ENCODE measurements around the gene BST1.

Gene BST1

DNA sequence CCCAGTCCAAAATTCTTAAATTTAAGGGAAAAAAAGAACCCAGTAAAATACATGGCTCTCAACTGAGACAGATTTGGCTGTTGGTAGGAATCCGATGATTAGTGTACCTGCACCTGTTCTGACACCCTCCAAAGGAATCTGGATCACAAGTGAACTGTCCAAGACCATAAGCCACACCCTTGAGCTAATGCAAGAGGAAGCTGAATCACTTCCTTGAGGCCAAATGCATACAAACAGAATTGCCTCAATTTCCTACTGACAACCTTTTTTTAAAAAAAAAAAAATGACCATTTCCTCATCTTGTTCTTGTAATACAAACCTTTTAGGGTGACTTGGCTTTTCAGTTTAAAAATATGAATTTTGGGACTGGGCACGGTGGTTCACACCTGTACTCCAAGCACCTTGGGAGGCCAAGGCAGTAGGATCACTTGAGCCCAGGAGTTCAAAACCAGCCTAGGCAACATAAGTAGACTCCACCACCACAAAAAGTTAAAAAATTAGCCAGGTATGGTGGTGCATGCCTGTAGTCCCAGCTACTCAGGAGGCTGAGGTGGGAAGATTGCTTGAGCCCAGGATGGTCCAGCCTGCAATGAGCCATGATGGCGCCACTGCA, 37.0 kb upstream of the BST1 start:
- Histone ChIP-seq H3K4me1 (ENCODE audit: control insufficient read depth, insufficient read depth, low read length) (peaks cover 4% of the 10 kb centered on the region), H3K4me3 (ENCODE audit: low read length) (no peak overlapping the region), H3K36me3 (ENCODE audit: control insufficient read depth, insufficient read depth, low read length) (no peaks in the 10 kb centered on the region)

DNA sequence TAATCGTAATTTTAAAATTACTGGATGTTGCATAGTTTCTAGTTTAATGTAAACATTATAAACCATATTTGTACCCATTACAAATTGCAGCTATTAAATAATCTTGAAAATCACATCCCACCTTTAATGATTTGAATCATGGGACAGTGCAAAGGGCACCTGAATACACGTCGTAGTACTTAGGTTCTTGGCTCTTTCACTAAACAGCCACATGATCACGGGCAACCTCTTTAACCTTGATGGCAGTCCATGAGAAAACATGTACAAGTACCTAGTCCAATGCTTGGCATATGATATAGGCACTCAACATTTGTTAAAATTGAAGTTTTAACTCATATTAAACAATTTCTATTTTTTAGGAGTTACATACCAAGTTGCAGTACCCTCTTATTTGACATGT, 35.9 kb upstream of the BST1 start:
- no peaks in the 10 kb centered on the region for H3K9me3 ChIP-seq (ENCODE audit: control insufficient read depth, low read length)
- no peaks in the 10 kb centered on the region for H3K36me3 ChIP-seq (ENCODE audit: control insufficient read depth, insufficient read depth, low read length)
- H3K9ac ChIP-seq (ENCODE audit: low read length) = no peak overlapping the region
- peaks cover 4% of the 10 kb centered on the region for H3K4me1 ChIP-seq (ENCODE audit: control insufficient read depth, insufficient read depth, low read length)
- H3K27me3 ChIP-seq (ENCODE audit: control insufficient read depth, insufficient read depth, low read length) = no peaks in the 10 kb centered on the region
- H3K4me3 ChIP-seq (ENCODE audit: low read length) = no peak overlapping the region

More for the DNA sequence above, 37.0 kb upstream of the BST1 start:
- Histone ChIP-seq H3K9me3 (ENCODE audit: control insufficient read depth, low read length) (no peaks in the 10 kb centered on the region), H3K9ac (ENCODE audit: low read length) (no peak overlapping the region), H3K27me3 (ENCODE audit: control insufficient read depth, insufficient read depth, low read length) (no peaks in the 10 kb centered on the region)

DNA sequence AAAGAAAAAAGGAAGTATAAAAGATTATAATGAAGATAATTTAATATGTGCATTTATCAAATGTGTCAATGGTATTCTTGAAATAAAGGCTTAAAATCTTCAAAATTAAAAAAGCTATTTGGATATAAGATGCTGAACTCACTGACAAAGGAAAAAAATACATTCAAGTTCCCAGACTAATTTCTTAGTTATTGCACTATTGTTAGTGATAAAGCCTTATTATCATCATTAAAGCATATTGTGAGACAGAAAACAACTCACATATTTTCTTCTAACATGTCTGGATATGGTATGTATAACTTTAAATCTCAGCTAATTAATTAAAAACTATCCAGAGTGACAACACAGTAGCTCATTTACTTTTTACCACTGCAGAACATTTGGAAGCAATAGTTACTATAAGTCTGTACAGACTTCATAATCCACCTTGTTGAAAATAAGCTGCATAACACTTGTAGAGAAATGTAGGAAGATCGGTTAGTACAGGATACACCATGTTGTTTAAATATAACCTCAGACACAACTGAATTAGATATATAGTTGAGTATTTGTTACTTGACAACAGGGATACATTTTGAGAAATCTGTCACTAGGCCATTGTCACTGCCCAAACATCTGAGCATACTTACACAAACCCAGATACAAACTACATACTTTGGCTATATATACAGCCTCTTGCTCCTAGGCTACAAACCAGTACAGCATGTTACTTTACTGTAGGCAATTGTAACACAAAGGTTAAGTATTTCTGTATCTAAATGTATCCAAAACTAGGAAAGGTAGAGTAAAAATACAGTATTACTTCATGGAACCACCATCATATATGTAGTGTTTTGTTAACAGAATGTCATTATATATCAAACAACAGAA, 34.1 kb upstream of the BST1 start:
- H3K4me3 ChIP-seq (ENCODE audit: low read length) = no peak overlapping the region
- no peaks in the 10 kb centered on the region for H3K36me3 ChIP-seq (ENCODE audit: control insufficient read depth, insufficient read depth, low read length)
- H3K27me3 ChIP-seq (ENCODE audit: control insufficient read depth, insufficient read depth, low read length) = no peaks in the 10 kb centered on the region
- peaks cover 4% of the 10 kb centered on the region for H3K4me1 ChIP-seq (ENCODE audit: control insufficient read depth, insufficient read depth, low read length)
- H3K9me3 ChIP-seq (ENCODE audit: control insufficient read depth, low read length) = no peaks in the 10 kb centered on the region
- H3K9ac ChIP-seq (ENCODE audit: low read length) = no peak overlapping the region

DNA sequence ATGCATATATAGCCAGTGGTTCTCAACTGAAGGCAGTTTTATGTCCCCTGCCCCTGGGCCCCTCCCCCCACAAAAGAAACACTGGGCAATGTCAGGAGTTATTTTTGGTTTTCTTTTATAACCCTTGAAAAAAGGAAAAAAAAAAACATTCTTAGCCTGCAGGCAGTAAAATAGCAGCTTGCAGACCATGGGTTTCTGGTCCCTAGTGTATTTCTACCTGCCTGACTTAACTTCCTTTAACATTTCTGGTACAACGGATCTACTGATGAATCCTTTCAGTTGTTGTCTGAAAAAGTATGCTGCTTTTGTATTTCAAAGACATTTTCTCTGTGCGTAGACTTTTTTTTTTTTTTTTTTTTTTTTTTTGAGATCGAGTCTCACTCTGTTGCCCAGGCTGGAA, 32.3 kb upstream of the BST1 start:
- Histone ChIP-seq H3K9me3 (ENCODE audit: control insufficient read depth, low read length) (no peaks in the 10 kb centered on the region), H3K4me3 (ENCODE audit: low read length) (no peak overlapping the region), H3K27me3 (ENCODE audit: control insufficient read depth, insufficient read depth, low read length) (no peaks in the 10 kb centered on the region), H3K9ac (ENCODE audit: low read length) (no peak overlapping the region), H3K36me3 (ENCODE audit: control insufficient read depth, insufficient read depth, low read length) (no peaks in the 10 kb centered on the region), H3K4me1 (ENCODE audit: control insufficient read depth, insufficient read depth, low read length) (peaks cover 4% of the 10 kb centered on the region)

DNA sequence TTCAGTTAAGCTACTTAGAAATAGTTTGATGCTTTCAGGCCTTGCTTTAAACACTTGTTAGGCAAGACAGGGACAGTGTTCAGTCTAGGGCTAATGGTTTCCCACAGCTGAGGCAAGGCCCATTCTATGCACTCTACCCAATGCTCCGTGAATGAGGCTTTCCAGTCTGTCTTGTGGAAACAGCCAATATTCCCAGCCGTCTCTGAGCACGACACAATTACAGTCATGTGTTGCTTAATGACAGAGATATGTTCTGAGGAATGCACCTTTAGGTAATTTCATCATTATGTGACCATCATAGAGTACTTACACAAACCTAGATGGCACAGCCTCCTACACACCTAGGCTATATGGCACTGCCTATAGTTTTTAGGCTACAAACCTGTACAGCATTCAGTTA, 30.8 kb upstream of the BST1 start:
- Histone ChIP-seq H3K4me3 (ENCODE audit: low read length) (no peak overlapping the region), H3K9ac (ENCODE audit: low read length) (no peak overlapping the region), H3K27me3 (ENCODE audit: control insufficient read depth, insufficient read depth, low read length) (no peaks in the 10 kb centered on the region), H3K9me3 (ENCODE audit: control insufficient read depth, low read length) (no peaks in the 10 kb centered on the region), H3K36me3 (ENCODE audit: control insufficient read depth, insufficient read depth, low read length) (no peaks in the 10 kb centered on the region), H3K4me1 (ENCODE audit: control insufficient read depth, insufficient read depth, low read length) (peaks cover 1% of the 10 kb centered on the region)

DNA sequence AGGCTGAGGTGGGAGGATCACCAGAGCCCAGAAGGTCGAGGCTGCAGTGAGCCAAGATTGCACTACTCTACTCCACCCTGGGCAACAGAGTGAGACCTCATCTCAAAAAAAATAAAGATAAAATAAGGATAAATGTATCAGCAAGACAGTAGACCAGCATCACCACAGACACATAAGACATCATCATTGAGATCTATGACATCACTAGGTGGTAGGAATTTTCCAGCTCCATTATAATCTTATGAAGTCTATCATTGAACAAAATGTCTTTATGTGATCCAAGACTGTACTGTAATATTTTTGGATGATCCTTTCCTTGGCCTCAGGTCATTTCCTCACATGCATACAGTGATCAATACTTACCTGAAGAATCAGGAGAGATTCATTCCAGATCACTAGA, 29.5 kb upstream of the BST1 start:
- no peak overlapping the region for H3K9ac ChIP-seq (ENCODE audit: low read length)
- no peaks in the 10 kb centered on the region for H3K27me3 ChIP-seq (ENCODE audit: control insufficient read depth, insufficient read depth, low read length)
- peaks cover 7% of the 10 kb centered on the region for H3K4me1 ChIP-seq (ENCODE audit: control insufficient read depth, insufficient read depth, low read length)
- no peak overlapping the region for H3K4me3 ChIP-seq (ENCODE audit: low read length)
- no peaks in the 10 kb centered on the region for H3K36me3 ChIP-seq (ENCODE audit: control insufficient read depth, insufficient read depth, low read length)
- no peaks in the 10 kb centered on the region for H3K9me3 ChIP-seq (ENCODE audit: control insufficient read depth, low read length)

DNA sequence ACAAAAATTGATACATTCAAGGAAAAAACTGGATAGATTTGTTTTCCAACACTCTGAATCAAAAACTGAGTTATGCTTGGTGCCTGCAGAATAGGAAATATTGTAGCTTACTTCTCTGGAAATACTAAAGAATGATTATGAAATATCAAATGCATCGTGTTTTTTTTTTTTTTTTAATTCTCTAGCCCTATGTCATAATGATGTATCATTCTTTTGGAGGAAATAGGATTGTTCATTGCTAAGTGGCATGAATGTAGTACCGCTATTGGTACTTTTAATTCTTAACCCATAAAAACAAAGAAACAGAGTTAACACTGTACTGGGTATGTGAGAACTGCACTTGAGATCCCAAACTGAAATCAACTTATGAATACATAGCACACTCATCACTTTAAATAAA, 28.8 kb upstream of the BST1 start:
- Histone ChIP-seq H3K9ac (ENCODE audit: low read length) (no peak overlapping the region), H3K4me1 (ENCODE audit: control insufficient read depth, insufficient read depth, low read length) (peaks cover 7% of the 10 kb centered on the region), H3K27me3 (ENCODE audit: control insufficient read depth, insufficient read depth, low read length) (no peaks in the 10 kb centered on the region), H3K9me3 (ENCODE audit: control insufficient read depth, low read length) (no peaks in the 10 kb centered on the region), H3K36me3 (ENCODE audit: control insufficient read depth, insufficient read depth, low read length) (no peaks in the 10 kb centered on the region), H3K4me3 (ENCODE audit: low read length) (no peak overlapping the region)

DNA sequence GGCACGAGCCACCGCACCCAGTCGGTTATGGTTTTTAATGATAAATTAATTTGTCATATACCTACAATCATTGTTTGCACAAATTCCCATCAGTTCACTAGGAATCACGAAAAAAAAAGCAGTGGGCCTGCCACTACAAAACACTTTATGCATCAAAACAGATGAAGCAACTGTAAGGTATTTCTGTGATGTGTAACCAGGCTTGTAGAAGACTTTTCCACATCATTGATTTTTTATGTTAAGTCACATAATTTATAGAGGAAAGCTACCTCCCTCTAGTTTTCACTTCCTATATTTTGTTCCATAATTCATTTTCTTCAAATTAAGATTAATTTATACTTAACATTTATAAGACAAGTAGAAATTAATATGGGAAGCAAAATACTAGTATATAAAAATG, 27.9 kb upstream of the BST1 start:
- Histone ChIP-seq H3K9me3 (ENCODE audit: control insufficient read depth, low read length) (no peaks in the 10 kb centered on the region), H3K9ac (ENCODE audit: low read length) (no peak overlapping the region), H3K4me3 (ENCODE audit: low read length) (no peak overlapping the region), H3K27me3 (ENCODE audit: control insufficient read depth, insufficient read depth, low read length) (no peaks in the 10 kb centered on the region), H3K4me1 (ENCODE audit: control insufficient read depth, insufficient read depth, low read length) (peaks cover 9% of the 10 kb centered on the region), H3K36me3 (ENCODE audit: control insufficient read depth, insufficient read depth, low read length) (no peaks in the 10 kb centered on the region)

DNA sequence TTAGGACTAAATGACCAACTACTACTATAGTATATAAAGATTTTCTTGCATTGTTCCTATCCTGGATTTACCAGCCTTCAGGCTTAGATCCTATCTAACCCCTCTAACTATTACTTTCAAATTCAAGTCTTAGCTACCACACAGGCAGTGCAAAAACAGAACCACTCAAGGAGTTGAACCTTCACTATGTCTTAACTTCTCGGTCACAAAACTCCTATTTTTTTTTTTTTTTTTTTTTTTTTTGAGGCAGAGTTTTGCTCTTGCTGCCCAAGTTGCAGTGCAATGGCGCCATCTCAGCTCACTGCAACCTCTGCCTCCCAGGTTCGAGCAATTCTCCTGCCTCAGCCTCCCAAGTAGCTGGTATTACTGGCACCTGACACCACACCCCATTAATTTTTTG, 27.5 kb upstream of the BST1 start:
- H3K9me3 ChIP-seq (ENCODE audit: control insufficient read depth, low read length) = no peaks in the 10 kb centered on the region
- H3K27me3 ChIP-seq (ENCODE audit: control insufficient read depth, insufficient read depth, low read length) = no peaks in the 10 kb centered on the region
- no peak overlapping the region for H3K9ac ChIP-seq (ENCODE audit: low read length)
- H3K36me3 ChIP-seq (ENCODE audit: control insufficient read depth, insufficient read depth, low read length) = no peaks in the 10 kb centered on the region
- peaks cover 11% of the 10 kb centered on the region for H3K4me1 ChIP-seq (ENCODE audit: control insufficient read depth, insufficient read depth, low read length)
- no peak overlapping the region for H3K4me3 ChIP-seq (ENCODE audit: low read length)

DNA sequence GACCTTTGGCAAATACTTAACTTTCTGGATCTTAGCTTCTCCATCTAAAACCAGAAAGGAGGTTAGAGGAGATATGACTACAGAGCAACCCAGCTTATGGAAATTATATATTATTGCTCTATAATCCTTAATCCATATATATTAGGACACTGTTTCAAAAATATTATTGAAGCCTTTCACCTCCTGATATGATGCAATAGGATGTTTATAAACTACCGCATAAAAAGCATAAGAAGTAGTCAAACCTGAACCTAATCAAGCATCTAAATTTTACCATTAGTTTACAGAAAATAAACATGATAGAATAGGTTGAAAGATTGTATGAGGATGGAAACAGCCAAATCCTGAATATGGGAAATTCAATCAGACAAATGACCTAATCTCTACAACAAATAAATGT, 26.8 kb upstream of the BST1 start:
- no peak overlapping the region for H3K9ac ChIP-seq (ENCODE audit: low read length)
- no peaks in the 10 kb centered on the region for H3K27me3 ChIP-seq (ENCODE audit: control insufficient read depth, insufficient read depth, low read length)
- no peaks in the 10 kb centered on the region for H3K9me3 ChIP-seq (ENCODE audit: control insufficient read depth, low read length)
- H3K4me3 ChIP-seq (ENCODE audit: low read length) = no peak overlapping the region
- no peaks in the 10 kb centered on the region for H3K36me3 ChIP-seq (ENCODE audit: control insufficient read depth, insufficient read depth, low read length)
- peaks cover 11% of the 10 kb centered on the region for H3K4me1 ChIP-seq (ENCODE audit: control insufficient read depth, insufficient read depth, low read length)

DNA sequence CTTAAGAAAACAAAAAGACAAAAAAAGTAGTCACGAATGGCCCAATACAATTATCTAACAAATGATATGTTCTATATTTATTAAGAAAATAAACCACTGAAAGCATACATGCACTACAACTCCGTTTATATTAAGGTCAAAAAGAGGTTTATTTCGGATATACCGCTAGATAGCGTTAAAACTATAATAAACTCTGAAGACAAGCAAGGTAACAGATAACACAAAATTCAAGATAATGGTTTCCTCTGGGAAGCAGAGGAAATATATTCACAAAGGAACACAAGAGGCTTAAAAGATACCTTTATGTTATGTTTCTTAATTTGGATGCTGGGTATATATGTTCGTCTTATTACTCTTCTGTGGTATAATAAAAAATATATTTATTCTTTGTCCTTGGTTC, 26.0 kb upstream of the BST1 start:
- Histone ChIP-seq H3K36me3 (ENCODE audit: control insufficient read depth, insufficient read depth, low read length) (no peaks in the 10 kb centered on the region), H3K4me1 (ENCODE audit: control insufficient read depth, insufficient read depth, low read length) (peaks cover 11% of the 10 kb centered on the region)

DNA sequence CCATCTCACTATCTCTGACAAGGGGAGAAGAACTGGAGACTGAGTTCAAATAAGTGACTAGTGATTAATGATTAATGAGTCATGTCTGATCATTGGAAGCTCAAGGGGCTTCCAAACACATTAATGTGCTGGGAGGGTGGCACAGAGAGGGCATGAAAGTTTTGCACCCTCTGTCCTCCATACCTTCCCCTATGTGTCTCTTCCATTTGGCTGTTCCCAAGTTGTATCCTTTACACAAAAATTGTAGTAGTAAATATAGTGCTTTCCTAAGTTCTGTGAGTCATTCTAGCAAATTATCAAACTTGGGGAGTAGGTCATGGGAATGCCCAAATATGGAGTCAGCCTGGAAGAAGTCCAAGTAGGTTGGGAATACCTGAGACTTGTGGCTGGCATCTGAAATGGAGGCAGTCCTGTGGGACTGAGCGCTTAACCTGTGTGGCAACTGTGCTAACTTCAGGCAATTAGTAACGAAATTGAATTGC, 25.3 kb upstream of the BST1 start:
- Histone ChIP-seq H3K9ac (ENCODE audit: low read length) (no peak overlapping the region), H3K4me3 (ENCODE audit: low read length) (no peak overlapping the region), H3K4me1 (ENCODE audit: control insufficient read depth, insufficient read depth, low read length) (peaks cover 11% of the 10 kb centered on the region), H3K9me3 (ENCODE audit: control insufficient read depth, low read length) (no peaks in the 10 kb centered on the region), H3K27me3 (ENCODE audit: control insufficient read depth, insufficient read depth, low read length) (no peaks in the 10 kb centered on the region), H3K36me3 (ENCODE audit: control insufficient read depth, insufficient read depth, low read length) (no peaks in the 10 kb centered on the region)

More for the DNA sequence above, 26.0 kb upstream of the BST1 start:
- no peak overlapping the region for H3K4me3 ChIP-seq (ENCODE audit: low read length)
- H3K9me3 ChIP-seq (ENCODE audit: control insufficient read depth, low read length) = no peaks in the 10 kb centered on the region
- H3K27me3 ChIP-seq (ENCODE audit: control insufficient read depth, insufficient read depth, low read length) = no peaks in the 10 kb centered on the region
- no peak overlapping the region for H3K9ac ChIP-seq (ENCODE audit: low read length)

All from mucosa of stomach (tissue), 1 donor.